ENCODE measurements around the gene PRDM15.

PRDM15 gene

DNA sequence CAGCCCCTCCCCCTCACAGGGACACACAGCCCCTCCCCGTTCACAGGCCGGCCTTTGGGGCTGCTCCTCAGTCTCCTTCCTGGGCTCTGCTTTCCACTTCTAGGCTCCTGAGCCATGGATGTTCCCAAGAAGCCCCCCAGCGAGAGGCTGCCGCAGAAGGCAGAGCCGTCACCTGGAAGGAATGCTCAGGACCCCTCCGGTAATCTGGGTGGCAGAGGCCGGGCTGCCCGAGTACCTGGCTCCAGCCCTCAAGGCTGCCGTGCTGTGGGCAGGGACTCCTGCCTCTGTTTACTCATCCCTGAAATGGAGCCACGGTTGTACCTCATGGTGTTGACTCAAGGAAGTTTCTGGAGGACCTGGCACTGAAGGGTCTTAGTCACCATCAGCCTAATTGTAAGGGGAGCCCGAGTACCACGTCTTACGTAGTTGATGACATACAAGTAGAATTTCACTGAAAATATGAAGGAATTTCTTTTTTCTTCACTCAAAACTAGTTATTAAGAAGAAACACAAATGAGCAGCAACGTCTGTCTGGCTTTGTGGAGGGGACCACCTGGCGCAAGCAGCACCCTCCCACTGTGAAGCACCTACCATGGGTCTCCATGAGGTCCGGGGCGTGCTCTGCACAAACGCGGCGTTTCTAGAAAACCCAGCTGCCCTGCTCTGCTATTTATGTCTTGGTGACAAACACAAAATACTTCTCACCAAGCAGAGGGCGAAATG, 33.7 kb downstream of the PRDM15 start:
- TF ChIP-seq, protein P1, sequence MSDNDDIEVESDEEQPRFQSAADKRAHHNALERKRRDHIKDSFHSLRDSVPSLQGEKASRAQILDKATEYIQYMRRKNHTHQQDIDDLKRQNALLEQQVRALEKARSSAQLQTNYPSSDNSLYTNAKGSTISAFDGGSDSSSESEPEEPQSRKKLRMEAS (IDR thresholded peaks at IDR 0.05), result no peak
- TF ChIP-seq USF1 (IDR thresholded peaks at IDR 0.05) (no peak), NFIC (IDR thresholded peaks at IDR 0.05) (no peak), FOXM1 (IDR thresholded peaks at IDR 0.05; ENCODE audit: borderline replicate concordance, low read depth) (no peak), REST (IDR thresholded peaks at IDR 0.05; ENCODE audit: low read depth) (no peak), TEAD4 (IDR thresholded peaks at IDR 0.05) (no peak), ZBTB7A (IDR thresholded peaks at IDR 0.05; ENCODE audit: low read depth) (no peak), YY1 (IDR thresholded peaks at IDR 0.05; ENCODE audit: low read depth) (no peak), CREB1 (IDR thresholded peaks at IDR 0.05; ENCODE audit: low read depth) (no peak), TAF1 (IDR thresholded peaks at IDR 0.05; ENCODE audit: low read depth) (no peak), RAD21 (IDR thresholded peaks at IDR 0.05; ENCODE audit: low read depth) (no peak), CEBPB (IDR thresholded peaks at IDR 0.05) (no peak), EP300 (IDR thresholded peaks at IDR 0.05; ENCODE audit: borderline replicate concordance) (no peak), TCF12 (IDR thresholded peaks at IDR 0.05; ENCODE audit: low read depth) (no peak), EGR1 (IDR thresholded peaks at IDR 0.05) (no peak)

GRCh38 chr21:41843584-41843983, 35.6 kb downstream of the PRDM15 start:
- TF ChIP-seq FOXM1 (IDR thresholded peaks at IDR 0.05; ENCODE audit: borderline replicate concordance, low read depth), result no peak
- TF ChIP-seq EP300 (IDR thresholded peaks at IDR 0.05; ENCODE audit: borderline replicate concordance), result no peak
- TF ChIP-seq REST (IDR thresholded peaks at IDR 0.05; ENCODE audit: low read depth), result no peak
- no peak for TF ChIP-seq TCF12 (IDR thresholded peaks at IDR 0.05; ENCODE audit: low read depth)
- no peak for TF ChIP-seq EGR1 (IDR thresholded peaks at IDR 0.05)

DNA sequence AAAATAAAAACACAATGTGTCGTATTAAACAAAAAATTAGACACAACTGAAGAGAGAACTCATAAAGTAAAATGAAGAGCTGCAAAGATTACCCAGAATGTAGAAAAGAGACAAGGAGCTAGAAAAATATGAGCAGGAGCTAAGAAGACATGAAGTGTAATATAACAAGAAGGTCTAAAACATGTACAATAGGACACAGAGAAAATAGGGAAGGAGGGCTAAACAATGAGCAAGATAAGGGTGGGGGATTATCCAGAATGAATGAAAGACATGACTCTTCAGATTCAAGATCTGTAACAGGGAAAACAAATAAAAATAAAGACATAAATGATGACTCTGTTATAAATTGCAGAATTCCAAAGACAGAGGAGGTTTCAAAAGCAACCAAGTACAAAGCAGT, 38.3 kb downstream of the PRDM15 start:
- TF ChIP-seq CREB1 (IDR thresholded peaks at IDR 0.05; ENCODE audit: low read depth) (no peak), EGR1 (IDR thresholded peaks at IDR 0.05) (no peak), NFIC (IDR thresholded peaks at IDR 0.05) (no peak), RAD21 (IDR thresholded peaks at IDR 0.05; ENCODE audit: low read depth) (no peak), EP300 (IDR thresholded peaks at IDR 0.05; ENCODE audit: borderline replicate concordance) (no peak), TEAD4 (IDR thresholded peaks at IDR 0.05) (no peak), ZBTB7A (IDR thresholded peaks at IDR 0.05; ENCODE audit: low read depth) (no peak), YY1 (IDR thresholded peaks at IDR 0.05; ENCODE audit: low read depth) (no peak), REST (IDR thresholded peaks at IDR 0.05; ENCODE audit: low read depth) (no peak), FOXM1 (IDR thresholded peaks at IDR 0.05; ENCODE audit: borderline replicate concordance, low read depth) (no peak)
- TF ChIP-seq, protein P1 (IDR thresholded peaks at IDR 0.05), result no peak

DNA sequence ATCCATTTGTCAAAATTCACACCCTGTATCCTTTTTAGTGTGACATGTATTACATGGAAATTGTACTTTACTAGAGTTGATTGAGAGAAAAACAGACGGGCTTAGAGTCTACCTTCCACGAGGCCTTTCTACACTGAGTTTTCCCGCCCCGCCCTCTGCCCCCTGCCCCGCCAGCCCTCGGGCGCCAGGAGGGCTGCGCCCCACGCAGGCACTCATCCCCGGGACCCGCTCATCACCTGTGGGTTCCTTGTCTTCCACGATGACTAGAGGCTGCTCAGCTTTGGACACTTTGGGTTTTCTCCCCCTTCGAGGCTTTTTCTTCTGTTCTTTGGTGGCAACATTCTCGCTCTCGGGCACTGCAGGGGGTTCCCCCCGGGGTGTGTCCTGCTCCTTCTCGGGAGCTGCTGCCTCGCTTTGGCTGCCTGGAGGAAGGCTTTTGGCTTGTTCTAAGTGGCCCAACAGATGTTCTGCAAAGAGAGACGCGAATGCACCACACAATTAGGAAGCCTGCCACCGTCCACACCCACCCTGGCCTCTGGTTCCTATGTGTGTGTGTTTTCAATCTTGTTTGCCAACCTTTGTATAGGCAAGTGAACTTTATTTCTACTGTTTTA, 39.6 kb downstream of the PRDM15 start:
- TF ChIP-seq EGR1 (IDR thresholded peaks at IDR 0.05) (no peak), NFIC (IDR thresholded peaks at IDR 0.05) (no peak), YY1 (IDR thresholded peaks at IDR 0.05; ENCODE audit: low read depth) (no peak), CREB1 (IDR thresholded peaks at IDR 0.05; ENCODE audit: low read depth) (no peak), FOXM1 (IDR thresholded peaks at IDR 0.05; ENCODE audit: borderline replicate concordance, low read depth) (no peak), TEAD4 (IDR thresholded peaks at IDR 0.05) (no peak), CEBPB (IDR thresholded peaks at IDR 0.05) (no peak), TAF1 (IDR thresholded peaks at IDR 0.05; ENCODE audit: low read depth) (no peak), RAD21 (IDR thresholded peaks at IDR 0.05; ENCODE audit: low read depth) (no peak), ZBTB7A (IDR thresholded peaks at IDR 0.05; ENCODE audit: low read depth) (no peak), USF1 (IDR thresholded peaks at IDR 0.05) (no peak)
- TF ChIP-seq, protein P1 (IDR thresholded peaks at IDR 0.05), result no peak

Data from Ishikawa (cell line).